Amniotic stem cell (primary cell): Measurements from ENCODE around the gene PIANP.

Experiments
- DNase-seq: peaks from one replicate; lab custom pipeline; 2025; lab: John Stamatoyannopoulos, UW

PIANP gene

DNA sequence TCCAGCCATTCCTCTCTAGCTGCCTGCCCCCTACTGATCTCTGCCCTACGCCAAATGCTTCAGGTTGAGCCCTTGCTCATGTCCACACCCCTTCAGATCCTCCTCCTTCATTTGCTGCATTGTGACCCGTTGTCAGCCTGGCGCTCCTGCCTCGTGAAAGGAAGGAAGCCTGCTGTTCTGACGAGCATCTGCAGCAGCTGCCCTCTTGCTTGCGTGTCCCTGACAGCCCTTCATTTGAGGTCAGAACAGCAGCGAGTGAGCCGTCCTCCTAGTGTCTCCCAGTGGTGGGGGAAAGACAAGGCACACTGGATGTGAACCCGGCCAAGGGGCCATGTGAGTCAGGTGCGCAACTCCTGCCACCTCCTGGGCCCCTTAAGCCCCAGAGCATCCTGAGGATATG, 3.0 kb upstream of the PIANP start:
- no peak for DNase-seq

- DNase-seq = no peak
Observed at GRCh38 chr12:6701078-6701768, 608 bp upstream of the PIANP start.

DNA sequence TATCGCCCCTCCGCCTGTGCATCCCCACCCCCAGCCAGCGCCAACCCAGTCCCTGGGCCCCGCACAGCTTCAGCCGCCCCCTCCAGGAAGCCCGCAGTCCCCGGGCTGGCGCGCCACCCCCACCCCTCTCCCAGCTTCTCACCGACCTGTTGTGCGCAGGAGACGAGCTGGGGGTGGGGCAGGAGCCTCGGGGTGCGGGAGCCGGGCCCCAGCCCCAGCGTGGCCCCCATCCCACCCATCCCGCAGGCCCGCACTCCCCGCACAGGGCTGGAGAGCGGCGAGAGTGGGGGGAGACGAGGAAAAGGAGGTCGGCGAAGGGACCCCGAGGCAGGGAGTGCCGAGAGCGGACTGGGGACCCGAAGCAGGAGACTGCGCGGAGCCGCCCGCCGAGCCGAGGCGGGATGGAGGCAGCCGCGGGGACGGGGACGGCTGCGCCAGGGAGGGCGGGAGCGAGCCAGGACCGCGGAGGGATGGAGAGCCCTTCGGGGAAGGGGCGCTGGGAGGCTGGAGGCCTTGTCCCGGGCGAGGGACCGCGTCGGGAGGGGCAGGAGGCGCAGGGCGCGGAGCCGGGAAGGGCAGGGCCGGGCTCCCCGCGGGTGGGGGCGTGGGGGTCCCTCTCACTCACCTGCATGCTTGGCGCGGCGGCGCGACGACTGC, 498 bp downstream of the PIANP start:
- no peak for DNase-seq

DNA sequence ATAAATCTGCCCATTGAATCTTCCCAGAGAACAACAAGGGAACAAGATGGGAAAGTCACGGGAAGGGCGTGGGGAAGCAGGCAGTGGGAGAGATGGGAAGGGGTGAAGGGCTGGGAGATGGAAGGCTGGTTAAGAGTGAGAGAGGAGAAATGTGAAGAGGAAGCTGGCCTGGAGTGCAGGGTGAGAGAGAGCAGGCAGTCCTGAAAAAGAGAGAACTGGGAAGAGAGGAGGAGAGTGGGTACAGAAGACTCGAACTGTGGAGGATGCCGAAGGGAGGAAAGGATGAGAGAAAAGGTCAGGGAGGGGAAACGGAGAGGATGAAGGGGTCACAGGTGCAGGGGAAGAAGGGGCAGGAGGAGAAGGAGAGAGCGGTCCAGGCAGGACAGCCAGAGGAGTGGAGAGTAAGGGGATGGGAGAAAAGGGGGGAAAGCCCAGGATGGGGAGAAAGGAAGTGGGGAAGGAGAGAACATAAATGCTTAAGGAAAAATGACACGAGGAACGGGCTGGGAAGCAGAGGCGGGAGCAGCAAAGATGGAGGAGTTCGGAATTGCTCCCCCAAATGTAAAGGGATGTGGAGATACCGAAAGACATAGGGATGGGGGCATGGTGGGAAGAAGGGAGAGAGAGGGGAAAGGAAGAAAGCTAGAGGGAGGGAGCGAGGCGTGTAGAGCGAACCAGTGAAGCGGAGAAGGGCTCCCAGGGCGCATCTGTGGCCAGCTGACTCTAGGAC, 1.2 kb downstream of the PIANP start:
- DNase-seq = no peak

- DNase-seq = no peak
Observed at GRCh38 chr12:6698352-6699046, 2.1 kb downstream of the PIANP start.

DNA sequence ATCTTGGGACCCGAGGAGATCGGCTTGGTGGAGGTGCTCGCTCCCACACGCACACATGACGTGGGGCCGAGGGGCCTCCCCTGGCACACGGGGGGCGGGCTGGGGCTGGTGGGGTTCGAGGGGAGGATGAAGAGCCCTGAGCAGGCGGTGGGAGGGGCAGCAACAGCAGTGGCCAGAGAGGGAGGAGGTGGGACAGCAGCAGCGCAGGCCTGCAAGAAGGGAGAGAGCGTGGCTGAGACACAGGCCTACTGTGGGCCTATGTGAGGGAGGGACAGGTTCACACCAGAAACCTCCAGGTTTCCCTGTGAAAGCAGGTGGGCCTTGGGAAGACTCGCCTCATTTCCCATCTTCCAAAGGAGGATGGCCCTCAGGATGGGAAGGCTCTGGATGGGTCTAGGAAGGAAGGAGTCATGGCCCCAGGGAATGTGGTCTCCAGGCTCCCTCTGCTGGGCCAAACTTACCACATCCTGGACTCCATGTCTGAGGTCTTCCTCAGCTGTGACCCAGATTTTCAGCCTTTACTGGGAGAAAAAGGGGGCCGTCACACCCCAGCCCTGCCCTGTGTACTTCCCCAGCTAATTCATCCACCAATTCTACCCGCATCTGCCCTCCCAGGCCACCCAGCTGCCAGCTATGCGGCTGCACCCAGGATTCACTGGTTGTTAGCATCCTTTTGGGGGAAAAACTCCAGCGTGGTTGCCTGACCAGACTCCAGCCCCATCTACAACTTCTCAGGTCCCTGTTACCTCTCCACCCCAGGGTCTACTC, 2.8 kb downstream of the PIANP start:
- DNase-seq = peak; percentile 17

GRCh38 chr12:6696690-6697583, 3.7 kb downstream of the PIANP start:
- DNase-seq = no peak

- DNase-seq = no peak
Observed at GRCh38 chr12:6695313-6696045, 5.1 kb downstream of the PIANP start.

DNA sequence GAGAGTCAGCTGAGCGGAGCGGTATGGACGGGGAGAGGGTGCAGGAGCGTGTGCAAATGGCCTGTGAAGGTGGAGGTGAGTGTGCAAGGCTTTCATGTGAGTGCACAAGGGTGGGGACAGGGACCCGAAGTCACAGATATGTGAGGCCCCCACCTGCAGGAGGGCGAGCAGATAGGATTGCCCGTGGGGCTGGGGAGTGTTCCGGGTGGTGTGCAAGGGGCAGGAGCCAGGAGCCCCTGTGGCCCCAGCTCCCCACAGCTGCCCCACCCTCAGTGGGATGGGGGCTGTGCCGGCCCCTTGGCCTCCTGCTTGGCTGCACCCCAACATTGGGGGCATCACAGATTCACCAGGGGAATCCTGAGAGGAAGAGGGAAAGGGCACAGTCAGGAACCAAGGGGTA, 5.9 kb downstream of the PIANP start:
- no peak for DNase-seq

DNA sequence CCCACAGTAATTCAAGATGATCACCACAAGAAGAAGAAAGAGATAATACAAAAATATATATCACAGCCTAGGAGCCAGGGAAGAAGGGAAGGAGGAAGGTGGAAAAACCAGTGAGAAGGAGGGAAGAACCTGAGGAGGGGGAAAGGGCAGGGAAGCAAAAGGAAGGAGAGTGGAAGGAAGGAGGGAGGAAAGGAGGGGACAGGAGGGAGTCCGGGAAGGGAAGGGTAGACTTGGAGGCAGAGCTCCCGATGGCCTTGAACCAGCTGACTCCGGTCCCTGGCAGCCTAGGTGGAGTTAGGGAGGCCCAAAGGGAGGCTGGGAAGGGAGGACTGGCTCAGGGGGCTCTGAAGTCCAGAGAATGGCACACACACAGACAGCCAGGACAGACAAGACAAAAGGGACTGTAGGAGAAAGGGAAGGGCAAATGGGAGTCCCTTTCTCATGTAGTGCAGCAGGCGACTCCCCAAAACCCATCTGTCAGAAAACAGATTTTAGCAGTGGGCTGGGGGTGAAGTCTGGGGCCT, 6.7 kb downstream of the PIANP start:
- no peak for DNase-seq

GRCh38 chr12:6692888-6693287, 7.7 kb downstream of the PIANP start:
- no peak for DNase-seq

- no peak for DNase-seq
Observed at GRCh38 chr12:6691473-6691872, 9.1 kb downstream of the PIANP start.

GRCh38 chr12:6688999-6689882, 11.4 kb downstream of the PIANP start, which contains the start of gene ZNF384:
TSS of gene ZNF384 (minus strand) at chr12:6689375. CDS start at chr12:6679520, 9,855 bp downstream.
- peak; percentile 96 for DNase-seq

DNA sequence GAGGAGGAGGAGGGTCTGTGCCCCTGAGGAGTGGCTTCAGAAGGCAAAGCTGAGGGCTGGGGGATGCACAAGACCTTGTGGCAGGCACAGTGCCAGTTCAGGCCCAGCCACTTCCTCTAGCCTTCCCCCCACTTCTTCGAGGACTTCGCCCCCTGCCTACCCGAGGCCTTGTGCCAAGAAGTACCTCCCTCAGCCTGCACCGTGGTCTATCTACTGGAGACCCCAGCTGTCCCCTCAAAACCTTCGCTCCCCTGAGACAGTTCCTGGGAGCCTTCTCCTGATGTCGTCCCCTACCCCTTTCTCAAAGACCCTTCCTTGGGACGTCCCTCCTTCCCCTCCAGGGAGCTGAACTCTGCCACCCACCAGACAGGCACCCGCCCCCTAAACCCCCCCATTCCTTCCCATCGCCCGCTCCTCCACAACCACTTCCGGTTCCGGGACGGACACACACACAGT, 12.0 kb downstream of the PIANP start:
- no peak for DNase-seq

DNA sequence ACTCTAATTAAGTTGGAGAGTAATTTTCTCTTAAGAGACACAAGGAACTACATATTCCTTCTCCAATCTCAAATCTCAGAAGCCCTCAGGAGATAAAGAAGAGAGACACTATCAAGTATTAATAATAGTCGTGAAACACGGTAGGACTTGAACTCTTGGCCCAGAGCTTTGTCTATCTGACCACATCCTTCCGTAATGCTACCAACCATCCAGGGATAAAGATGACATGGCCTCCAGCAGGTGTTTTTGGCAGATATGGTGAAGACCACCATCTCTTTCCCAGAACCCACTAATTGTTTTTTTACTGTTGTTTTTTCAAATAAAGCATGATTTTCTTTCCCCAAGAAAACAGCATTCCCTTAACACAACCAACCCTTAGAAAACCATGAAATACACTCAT, 14.8 kb downstream of the PIANP start:
- DNase-seq = no peak

DNA sequence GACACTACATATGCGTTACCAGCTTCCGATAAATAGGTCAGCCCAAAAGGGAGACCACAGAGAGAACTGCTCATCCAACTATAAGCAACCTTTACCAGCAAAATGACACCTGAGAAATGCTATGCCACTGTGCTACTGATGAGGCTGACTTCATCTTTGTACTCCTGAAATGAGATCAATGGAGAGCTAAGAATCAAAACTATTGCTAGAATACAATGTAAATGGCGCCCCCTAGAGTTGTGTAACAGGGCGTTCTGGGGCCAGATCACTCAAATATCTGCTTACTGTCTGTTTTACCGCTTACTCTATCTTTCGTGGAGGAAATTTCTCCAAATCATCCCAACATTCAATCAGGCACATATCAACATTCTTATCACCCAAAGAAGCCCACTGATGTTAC, 16.0 kb downstream of the PIANP start:
- no peak for DNase-seq

DNA sequence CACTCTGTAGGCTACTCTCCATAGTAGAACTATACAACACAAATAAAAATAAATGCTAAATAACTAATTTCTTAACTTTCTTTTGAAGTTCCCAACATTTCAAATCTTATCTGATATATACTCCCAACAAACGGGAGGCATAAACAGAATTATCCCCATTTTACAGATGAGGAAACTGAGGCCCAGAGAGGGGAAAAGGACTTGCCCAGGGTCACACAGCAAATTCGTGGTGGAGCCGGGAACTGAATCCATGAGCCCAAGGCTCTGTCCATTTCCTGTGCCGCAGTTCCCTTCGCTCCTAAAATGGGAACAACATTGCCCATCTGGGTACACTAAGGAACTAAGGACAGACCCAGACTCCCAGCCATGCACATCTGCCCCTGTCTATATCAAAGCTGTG, 23.7 kb downstream of the PIANP start:
- no peak for DNase-seq

DNA sequence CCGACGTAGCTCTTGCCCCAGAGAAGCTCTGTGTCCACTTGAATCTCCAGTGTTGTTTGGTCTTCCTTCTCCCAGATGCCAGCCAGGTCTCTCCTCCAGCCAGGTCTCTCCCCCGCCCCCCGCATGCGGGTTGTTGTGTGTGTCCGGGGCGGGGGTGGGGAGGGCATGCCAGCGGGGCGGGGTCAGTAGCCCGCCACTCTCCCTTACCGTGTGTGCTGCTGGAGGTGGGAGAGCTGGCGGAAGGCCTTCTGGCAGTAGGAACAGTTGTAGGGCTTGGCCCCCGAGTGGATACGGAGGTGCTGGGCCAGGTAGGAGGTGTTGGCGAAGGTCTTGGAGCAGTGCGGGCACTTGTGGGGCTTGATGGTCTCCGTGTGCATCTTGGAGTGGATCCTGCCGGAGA, 28.5 kb downstream of the PIANP start:
- DNase-seq = no peak
